Caki2 (cell line): ENCODE measurements around the gene MCMBP. TPM values are rescaled to one million over a fixed set of nuclear protein-coding genes. Genes with fewer than 3 reads are reported as not detected.
"Not testable (repeated sequence)": the region's sequence is repeated elsewhere in the genome, so short reads cannot be mapped to it uniquely, and the experiment has no call there.

ENCODE experiments used
- DNase-seq: peaks from one replicate; pipeline ENCODE4 v3.0.0-alpha.2; 2015; ENCODE audit warnings: low read depth
- in situ Hi-C: cut with HindIII; loops from 2 replicates; pipeline ENCODE4 v1.10.0; 2016; ENCODE audit warnings: low sequenced_read_pairs, low pct_unique_long_range_greater_than_20kb, mixed read lengths
- total RNA-seq: library from RNA; depleted of rRNA; stranded (reverse); fragments of >200 nt; shearing (Covaris generic); gene quantifications from 2 replicates; pipeline ENCODE4 v1.2.3, GENCODE V29; 2014; ENCODE audit warnings: low replicate concordance

The MCMBP gene
- total RNA-seq, 1 experiment from 2014 or later: 41.2 TPM

DNA sequence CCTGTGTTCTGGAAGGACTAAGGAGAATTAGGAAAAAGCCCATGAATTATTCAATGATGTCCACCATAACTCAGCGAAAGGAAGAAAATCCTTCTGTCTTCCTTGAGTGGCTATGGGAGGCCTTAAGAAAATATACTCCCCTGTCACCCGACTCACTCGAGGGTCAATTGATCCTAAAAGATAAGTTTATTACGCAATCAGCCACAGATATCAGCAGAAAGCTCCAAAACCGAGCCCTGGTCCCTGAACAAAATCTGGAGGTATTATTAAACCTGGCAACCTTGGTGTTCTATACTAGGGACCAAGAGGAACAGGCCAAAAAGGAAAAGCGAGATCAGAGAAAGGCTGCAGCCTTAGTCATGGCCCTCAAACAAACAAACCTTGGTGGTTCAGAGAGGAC, 13.4 kb upstream of the MCMBP start:
- in situ Hi-C loops, DNase-seq: not testable (repeated sequence)

DNA sequence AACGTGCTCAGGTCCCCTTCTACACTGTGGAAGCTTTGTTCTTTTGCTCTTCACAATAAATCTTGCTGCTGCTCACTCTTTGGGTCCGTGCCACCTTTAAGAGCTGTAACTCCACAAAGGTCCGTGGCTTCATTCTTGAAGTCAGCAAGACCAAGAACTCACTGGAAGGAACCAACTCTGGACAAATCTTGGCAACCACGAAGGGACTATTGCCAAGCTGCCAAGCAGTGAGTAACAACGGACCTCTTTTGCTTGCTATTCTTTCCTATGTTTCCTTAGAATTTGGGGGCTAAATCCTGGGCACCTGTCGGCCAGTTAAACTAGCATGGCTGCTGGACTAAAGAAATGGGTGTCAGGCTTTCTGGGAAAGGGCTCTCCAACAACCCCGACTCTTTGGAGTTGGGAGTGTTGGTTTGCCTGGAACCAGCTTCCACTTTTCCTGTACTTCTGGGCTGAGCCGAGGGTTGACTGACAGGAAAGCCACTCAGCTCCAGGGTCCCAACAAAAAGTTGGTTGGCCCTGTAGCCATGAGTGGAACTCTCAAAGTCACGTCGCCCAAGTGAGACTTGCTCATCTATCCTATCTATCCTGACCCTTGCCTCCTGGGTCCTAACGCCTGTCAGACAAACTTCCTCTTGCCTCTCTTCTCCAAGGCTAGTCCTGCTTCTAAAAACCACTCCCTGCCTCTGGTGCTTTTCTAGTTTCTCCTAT, 11.4 kb upstream of the MCMBP start:
- DNase-seq, in situ Hi-C loops: not testable (repeated sequence)

GRCh38 chr10:119878524-119878923, 5.9 kb upstream of the MCMBP start:
- no peak for DNase-seq
- in situ Hi-C loops: no loop called here

DNA sequence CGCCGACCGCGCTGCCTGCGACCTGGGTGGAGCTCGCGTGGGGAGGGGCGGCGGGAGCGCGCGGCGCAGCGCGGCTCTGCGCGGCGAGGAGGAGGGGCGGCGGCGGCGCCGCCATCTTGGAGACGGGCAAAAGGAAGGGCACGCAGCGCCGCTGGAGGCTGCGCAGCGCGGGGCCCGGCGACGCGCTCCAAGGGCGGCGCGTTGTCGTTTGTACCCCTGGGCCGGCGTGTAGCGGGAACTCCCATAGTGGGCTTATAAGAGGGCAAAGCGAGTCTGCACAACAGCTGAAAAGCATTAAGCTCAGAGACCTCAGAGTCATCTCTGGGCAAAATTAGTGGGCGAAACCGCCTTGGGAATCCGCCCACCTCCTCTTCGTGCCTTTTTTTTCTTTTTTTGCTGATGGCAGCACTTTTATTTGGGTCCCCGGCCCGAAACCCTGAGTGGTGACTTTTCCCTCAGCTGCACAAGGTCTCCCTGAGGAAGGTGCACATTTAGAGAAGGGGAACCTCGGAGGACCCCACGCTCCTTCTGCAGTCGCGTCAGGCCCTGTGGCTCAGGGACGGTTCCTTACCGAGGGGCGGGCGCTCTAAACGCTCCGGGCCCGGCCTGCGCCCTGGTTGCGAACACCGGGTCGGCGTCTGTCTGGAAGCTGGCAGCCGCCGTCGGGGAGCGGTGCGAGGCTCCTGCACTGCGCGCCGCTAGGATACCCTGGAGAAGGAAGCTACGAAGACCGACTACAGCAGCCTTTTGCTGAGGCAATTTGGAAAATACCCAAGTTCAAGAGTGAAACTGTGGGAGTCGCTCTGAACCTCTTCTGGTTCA, 428 bp upstream of the MCMBP start:
- DNase-seq: peak; percentile 91
- in situ Hi-C loops: no loop called here

- in situ Hi-C loops: no loop called here
- peak; percentile 40 for DNase-seq
Measured at GRCh38 chr10:119871881-119872609, 598 bp downstream of the MCMBP start.

DNA sequence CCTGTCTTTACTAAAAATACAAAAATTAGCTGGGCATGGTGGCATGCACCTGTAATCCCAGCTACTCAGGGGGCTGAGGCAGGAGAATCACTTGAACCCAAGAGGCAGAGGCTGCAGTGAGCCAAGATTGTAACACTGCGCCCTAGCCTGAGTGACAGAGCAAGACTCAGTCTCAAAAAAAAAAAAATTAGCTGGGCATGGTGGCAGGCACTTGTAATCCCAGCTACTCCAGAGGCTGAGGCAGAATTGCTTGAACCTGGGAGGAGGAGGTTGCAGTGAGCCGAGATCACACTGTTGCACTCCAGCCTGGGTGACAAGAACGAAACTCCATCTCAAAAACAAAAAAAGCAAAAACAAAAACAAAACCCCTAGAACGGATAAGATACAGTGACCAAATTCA, 3.2 kb downstream of the MCMBP start:
- DNase-seq, in situ Hi-C loops: not testable (repeated sequence)

- in situ Hi-C loops: no loop called here
- DNase-seq: no peak
Measured at GRCh38 chr10:119867317-119867716, 5.3 kb downstream of the MCMBP start.

DNA sequence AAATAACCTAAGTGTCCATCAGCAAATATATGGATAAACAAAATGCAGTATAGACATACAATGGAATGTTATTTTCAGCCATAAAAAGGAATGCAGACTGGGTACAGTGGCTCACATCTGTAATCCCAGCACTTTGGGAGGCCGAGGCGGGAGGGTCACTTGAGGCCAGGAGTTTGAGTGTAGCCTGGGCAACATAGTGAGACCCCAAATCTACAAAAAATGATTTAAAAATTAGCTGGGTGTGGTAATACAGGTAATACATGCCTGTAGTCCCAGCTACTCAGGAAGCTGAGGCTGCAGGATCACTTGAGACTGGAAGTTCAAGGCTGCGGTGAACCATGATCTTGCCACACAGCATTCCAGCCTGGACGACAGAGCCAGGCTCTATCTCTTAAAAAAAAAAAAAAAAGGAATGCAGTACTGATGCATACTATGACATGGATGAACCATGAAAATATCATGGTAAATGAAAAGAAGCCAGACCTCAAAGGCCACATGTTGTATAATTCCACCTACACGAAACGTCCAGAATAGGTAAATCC, 6.9 kb downstream of the MCMBP start:
- in situ Hi-C loops: no loop called here
- DNase-seq: no peak

- no peak for DNase-seq
- in situ Hi-C loops: no loop called here
Measured at GRCh38 chr10:119863951-119864565, 8.6 kb downstream of the MCMBP start.

DNA sequence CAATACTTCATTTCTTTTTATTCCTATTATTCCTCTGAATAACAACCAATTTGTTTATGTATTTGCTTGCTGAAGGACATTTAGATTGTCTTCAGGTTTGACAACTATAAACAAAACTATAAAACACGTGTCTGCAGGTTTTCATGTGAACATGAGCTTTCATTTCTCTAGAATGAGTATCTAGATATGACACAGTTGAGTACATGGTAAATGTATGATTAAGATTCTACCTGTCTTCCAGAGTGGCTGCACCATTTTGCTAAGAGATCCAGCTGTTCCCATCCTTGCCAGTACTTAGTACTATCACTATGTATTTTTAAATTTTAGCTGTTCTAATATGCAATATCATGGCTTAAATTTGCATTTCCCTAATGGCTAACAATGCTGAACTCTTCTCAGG, 10.1 kb downstream of the MCMBP start:
- DNase-seq: no peak
- in situ Hi-C loops: no loop called here

DNA sequence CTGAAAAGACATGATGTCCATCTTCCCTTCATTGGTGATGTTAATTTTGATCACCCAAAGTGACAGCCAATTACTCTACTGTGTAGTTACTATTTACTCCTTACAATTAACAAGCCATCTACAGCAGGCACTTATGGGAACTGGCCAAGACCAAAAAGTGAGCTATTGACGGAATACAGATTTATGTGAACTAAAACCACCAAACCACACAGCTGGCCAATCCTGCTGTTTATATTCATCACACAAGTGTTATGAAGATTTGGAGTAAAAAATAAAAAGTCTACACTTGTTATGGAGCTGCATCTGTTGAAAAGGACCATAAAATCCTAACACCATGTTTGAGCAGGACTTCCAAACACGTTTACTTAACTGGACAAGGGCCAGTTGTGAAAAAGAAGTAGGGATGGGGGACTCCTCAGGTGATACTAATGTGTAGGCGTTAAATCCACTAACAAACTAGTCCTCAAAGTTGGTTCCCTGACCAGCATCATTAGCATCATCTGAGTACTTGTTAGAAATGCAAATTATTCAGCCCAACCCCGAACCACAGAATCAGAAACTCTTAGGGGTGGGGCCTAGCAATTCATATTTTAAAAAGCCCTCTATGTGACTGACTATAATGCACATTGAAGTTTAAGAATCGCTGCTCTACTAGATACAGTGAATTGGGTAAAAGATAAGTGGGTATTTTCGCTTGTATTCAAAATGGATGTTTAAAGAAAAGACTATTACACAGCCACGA, 11.6 kb downstream of the MCMBP start:
- DNase-seq: no peak
- in situ Hi-C loops: no loop called here

- in situ Hi-C loops: no loop called here
- peak; percentile 19 for DNase-seq
Measured at GRCh38 chr10:119859420-119860258, 13.0 kb downstream of the MCMBP start.

- DNase-seq: no peak
- in situ Hi-C loops: no loop called here
Measured at GRCh38 chr10:119858063-119858462, 14.6 kb downstream of the MCMBP start.

DNA sequence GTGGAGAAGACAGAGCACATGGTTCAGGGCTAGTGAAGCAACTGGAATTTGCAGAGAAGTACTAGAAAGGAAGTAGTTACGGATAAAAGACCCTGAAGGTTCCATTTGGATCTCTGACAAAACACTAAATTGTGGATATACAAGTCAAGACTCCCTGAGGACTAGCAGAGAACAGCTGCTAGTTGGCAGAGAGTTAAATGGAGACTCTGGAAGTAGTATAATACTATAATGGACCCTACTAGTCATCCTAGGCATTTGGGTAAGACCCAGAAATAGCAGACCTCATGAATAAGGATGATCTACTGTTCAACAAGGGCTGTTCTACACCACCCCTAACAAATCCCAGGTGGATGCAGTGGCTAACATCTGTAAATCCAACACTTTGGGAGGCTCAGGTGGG, 19.1 kb downstream of the MCMBP start:
- in situ Hi-C loops: no loop called here
- no peak for DNase-seq

GRCh38 chr10:119852822-119853221, 19.8 kb downstream of the MCMBP start:
- in situ Hi-C loops: no loop called here
- DNase-seq: no peak

GRCh38 chr10:119852277-119852676, 20.4 kb downstream of the MCMBP start:
- DNase-seq: no peak
- in situ Hi-C loops: no loop called here

DNA sequence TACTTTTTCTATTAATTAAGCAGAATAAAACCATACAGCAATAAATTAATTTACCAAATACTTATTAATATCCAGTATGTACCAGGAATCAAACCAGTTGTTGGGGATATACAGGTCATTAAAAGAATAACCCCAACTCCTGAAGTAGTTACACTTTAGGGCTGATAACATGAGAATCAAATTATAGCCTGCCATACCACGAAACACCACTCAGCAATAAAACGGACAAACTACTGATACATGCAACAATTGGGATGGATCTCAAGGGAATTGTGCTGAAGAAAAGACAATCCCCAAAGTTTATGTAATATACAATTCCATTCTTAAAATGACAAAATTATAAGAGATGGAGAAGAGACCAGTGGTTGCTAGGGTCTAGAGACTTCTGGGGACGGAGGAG, 22.7 kb downstream of the MCMBP start:
- in situ Hi-C loops: no loop called here

More for the DNA sequence above, 22.7 kb downstream of the MCMBP start:
- DNase-seq: no peak
